ENCODE results near the gene CCSER2. TPM values are rescaled to one million over a fixed set of nuclear protein-coding genes. Genes with fewer than 3 reads are reported as not detected.

CCSER2 gene
- total and polyA plus RNA-seq, 2 donors (not counting 1 experiment from before 2014, with no cell fraction given) = 6.0 to 45.9 TPM

- DNase-seq = no peak
- Histone ChIP-seq H3K4me1 (ENCODE audit: control insufficient read depth in 2 of 2, insufficient read depth in 2 of 2, low read length in 2 of 2) (no peaks in the 10 kb centered on the region), H4K20me1 (ENCODE audit: control insufficient read depth, insufficient read depth, low read length, poor library complexity, severe bottlenecking) (no peaks in the 10 kb centered on the region), H2AFZ (ENCODE audit: insufficient read depth, low read depth, low read length, poor library complexity, severe bottlenecking) (no peak overlapping the region), H3K4me2 (replicated peaks; ENCODE audit: low read depth, low read length, poor library complexity, severe bottlenecking) (no peak overlapping the region), H3K79me2 (ENCODE audit: control insufficient read depth, insufficient read depth, low read length) (no peaks in the 10 kb centered on the region), H3K27ac (ENCODE audit: low read length in 2 of 2) (no peak overlapping the region), H3K9ac (ENCODE audit: low read length) (no peak overlapping the region), H3K9me3 (ENCODE audit: control extremely low read depth in 1 of 3, control insufficient read depth in 2 of 3, insufficient read depth in 1 of 3, low read length in 2 of 3) (peaks cover 0 to 10% (median 0%) of the 10 kb centered on the region in 3 donors), H3K27me3 (replicated peaks in 1 of 4; ENCODE audit: control extremely low read depth in 1 of 4, control insufficient read depth in 3 of 4, insufficient read depth in 4 of 4, low read length in 3 of 4) (no peaks in the 10 kb centered on the region), H3K4me3 (ENCODE audit: control extremely low read depth in 1 of 5, extremely low read depth in 1 of 5, insufficient read depth in 1 of 5, low read depth in 2 of 5, low read length in 4 of 5) (no peak overlapping the region), H3K36me3 (replicated peaks in 1 of 2; ENCODE audit: control extremely low read depth in 1 of 2, control insufficient read depth in 1 of 2, extremely low read depth in 1 of 2, insufficient read depth in 2 of 2, low read length in 1 of 2) (no peaks in the 10 kb centered on the region)
- Mint-ChIP-seq H3K27me3 (no peaks in the 10 kb centered on the region), H3K27ac (no peak overlapping the region), H3K9me3 (ENCODE audit: insufficient read depth) (peaks cover 6% of the 10 kb centered on the region), H3K4me1 (no peaks in the 10 kb centered on the region), H3K4me3 (no peak overlapping the region)
- no peak for ATAC-seq (ENCODE audit: low read depth)
- intact Hi-C loops (cut with micrococcal nuclease) = no loop called here
- no peak for TF ChIP-seq CTCF (IDR thresholded peaks at IDR 0.05)
- TF ChIP-seq EZH2 (IDR thresholded peaks at IDR 0.05; ENCODE audit: borderline replicate concordance, insufficient read depth, low read depth, low read length, poor library complexity, severe bottlenecking) = no peak
- CTCF ChIA-PET = interaction anchor here (0.9 kb wide), 1 partner anchor 14 kb away, joined by 3 read pairs; no protein-coding TSS in a partner anchor
- POLR2A ChIA-PET = no interaction called here
- no CpG with 5 or more reads among the region's 9 CpGs for WGBS (ENCODE audit: insufficient coverage)
Observed at GRCh38 chr10:84522612-84523462, 194.4 kb downstream of the CCSER2 start.

- intact Hi-C loops (cut with micrococcal nuclease) = no loop called here
- Histone ChIP-seq H3K9ac (ENCODE audit: low read length) (no peak overlapping the region), H3K4me3 (ENCODE audit: control extremely low read depth in 1 of 5, extremely low read depth in 1 of 5, insufficient read depth in 1 of 5, low read depth in 2 of 5, low read length in 4 of 5) (no peak overlapping the region), H3K4me1 (ENCODE audit: control insufficient read depth in 2 of 2, insufficient read depth in 2 of 2, low read length in 2 of 2) (no peaks in the 10 kb centered on the region), H3K79me2 (ENCODE audit: control insufficient read depth, insufficient read depth, low read length) (no peaks in the 10 kb centered on the region), H3K9me3 (ENCODE audit: control extremely low read depth in 1 of 3, control insufficient read depth in 2 of 3, insufficient read depth in 1 of 3, low read length in 2 of 3) (peaks cover 0 to 10% (median 0%) of the 10 kb centered on the region in 3 donors), H3K27me3 (replicated peaks in 1 of 4; ENCODE audit: control extremely low read depth in 1 of 4, control insufficient read depth in 3 of 4, insufficient read depth in 4 of 4, low read length in 3 of 4) (no peaks in the 10 kb centered on the region), H3K4me2 (replicated peaks; ENCODE audit: low read depth, low read length, poor library complexity, severe bottlenecking) (no peak overlapping the region), H2AFZ (ENCODE audit: insufficient read depth, low read depth, low read length, poor library complexity, severe bottlenecking) (no peak overlapping the region), H3K36me3 (replicated peaks in 1 of 2; ENCODE audit: control extremely low read depth in 1 of 2, control insufficient read depth in 1 of 2, extremely low read depth in 1 of 2, insufficient read depth in 2 of 2, low read length in 1 of 2) (no peaks in the 10 kb centered on the region), H3K27ac (ENCODE audit: low read length in 2 of 2) (no peak overlapping the region), H4K20me1 (ENCODE audit: control insufficient read depth, insufficient read depth, low read length, poor library complexity, severe bottlenecking) (no peaks in the 10 kb centered on the region)
- Mint-ChIP-seq H3K4me3 (no peak overlapping the region), H3K27ac (no peak overlapping the region), H3K9me3 (ENCODE audit: insufficient read depth) (peaks cover 6% of the 10 kb centered on the region), H3K27me3 (no peaks in the 10 kb centered on the region), H3K4me1 (no peaks in the 10 kb centered on the region)
- TF ChIP-seq CTCF (IDR thresholded peaks at IDR 0.05) = no peak
- POLR2A ChIA-PET = no interaction called here
- DNase-seq = no peak
- 61% methylated on average over 3 of the region's 5 CpGs for WGBS (ENCODE audit: insufficient coverage)
- CTCF ChIA-PET = interaction anchor here (0.9 kb wide), 1 partner anchor 14 kb away, joined by 3 read pairs; no protein-coding TSS in a partner anchor
- no peak for ATAC-seq (ENCODE audit: low read depth)
Observed at GRCh38 chr10:84523526-84523925, 195.1 kb downstream of the CCSER2 start.
